Measurements from ENCODE around the gene HABP4.

Gene HABP4

DNA sequence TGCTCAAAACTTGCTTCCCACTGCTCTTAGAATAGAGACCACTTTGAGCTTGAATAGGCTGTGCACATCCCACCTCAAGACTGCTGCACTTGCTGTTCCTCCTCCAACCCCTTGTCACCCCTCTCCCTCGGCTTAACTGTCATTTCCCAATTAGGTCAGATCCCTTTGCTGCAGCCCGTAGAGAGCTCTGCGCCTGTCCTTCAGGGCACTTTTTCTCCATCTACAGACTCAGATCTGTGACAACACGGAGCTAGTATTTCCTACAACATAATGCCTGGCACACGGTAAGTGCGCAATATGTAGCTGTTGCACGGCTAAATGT is 485 bp upstream of the HABP4 start:
- CTCF ChIA-PET = interaction anchor here (0.8 to 1.2 kb wide), 3 partner anchors 30 to 122 kb away, joined by 3 to 4 read pairs (median 3); no protein-coding TSS in a partner anchor
- POLR2A ChIA-PET = interaction anchor here (0.6 to 1.9 kb wide), 8 partner anchors 9 to 206 kb away, joined by 3 to 11 read pairs (median 4); partner anchors contain the start of gene ZNF367
- DNase-seq (ENCODE audit: extremely low spot score) = no peak
- no peak for TF ChIP-seq ELF4 (IDR thresholded peaks at IDR 0.05)
- TF ChIP-seq HDGF (IDR thresholded peaks at IDR 0.05; ENCODE audit: borderline replicate concordance) = no peak
- no peak for TF ChIP-seq ZNF384 (IDR thresholded peaks at IDR 0.05)
- no peak for TF ChIP-seq FOXA1 (IDR thresholded peaks at IDR 0.05)
- no peak for TF ChIP-seq L3MBTL2 (conservative IDR thresholded peaks at IDR 0.05)
- TF ChIP-seq LEF1 (IDR thresholded peaks at IDR 0.05; ENCODE audit: borderline replicate concordance) = no peak
- no peak for TF ChIP-seq CTBP1 (IDR thresholded peaks at IDR 0.05; ENCODE audit: borderline replicate concordance)
- no peak for TF ChIP-seq FOXM1 (IDR thresholded peaks at IDR 0.05; ENCODE audit: borderline replicate concordance)
- TF ChIP-seq NFRKB (IDR thresholded peaks at IDR 0.05) = no peak
- no peak for TF ChIP-seq TARDBP (IDR thresholded peaks at IDR 0.05)
- TF ChIP-seq ARNT (IDR thresholded peaks at IDR 0.05) = no peak

DNA sequence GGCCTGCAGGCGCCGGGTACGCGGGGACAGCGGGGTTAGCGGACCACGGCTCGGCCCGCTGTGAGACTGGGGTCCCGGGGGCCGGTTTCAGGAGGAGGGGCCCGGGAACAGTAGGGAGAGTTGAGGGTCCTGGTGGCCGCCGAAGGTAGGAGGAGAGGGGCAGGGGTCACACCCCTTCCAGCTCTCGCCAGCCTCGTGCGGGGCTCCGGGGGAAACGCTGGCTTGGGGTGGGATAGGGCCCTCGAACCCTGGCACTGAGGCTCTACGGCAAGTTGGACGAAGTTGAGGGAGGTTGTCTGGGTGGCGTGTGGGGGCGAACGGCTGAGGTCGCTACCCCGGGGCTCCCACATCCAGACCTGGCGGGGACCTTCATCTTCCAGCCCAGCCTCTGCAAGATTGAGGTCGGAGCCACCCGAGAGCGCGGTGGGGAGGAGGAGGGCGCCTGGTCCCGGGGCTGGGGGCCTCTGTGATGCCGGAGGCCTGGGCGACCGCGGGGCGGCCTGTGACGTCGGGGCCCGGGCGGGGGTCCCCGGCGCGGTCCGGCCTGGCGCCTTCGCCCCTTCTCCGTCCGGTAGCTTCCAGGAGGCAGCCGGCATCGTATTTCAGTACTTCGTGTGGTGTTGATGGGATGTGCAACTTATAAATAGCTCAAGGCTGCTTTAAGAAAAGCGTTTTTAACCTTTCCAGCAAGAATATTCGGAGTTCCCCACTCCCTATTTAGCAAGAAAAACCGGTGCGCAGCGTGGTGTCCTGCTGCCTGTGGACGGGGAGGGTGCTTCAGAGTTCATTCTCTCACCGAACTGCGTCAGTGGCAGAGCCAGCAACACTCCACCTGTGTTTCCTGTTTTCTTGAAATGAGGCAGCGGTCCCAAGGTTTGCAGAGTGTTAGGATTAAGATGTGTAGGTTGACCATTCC is 902 bp downstream of the HABP4 start:
- POLR2A ChIA-PET = interaction anchor here (1.1 to 1.9 kb wide), 4 partner anchors 28 to 168 kb away, joined by 3 to 11 read pairs (median 4); partner anchors contain the start of gene ZNF367
- DNase-seq (ENCODE audit: extremely low spot score) = peak; percentile 32
- CTCF ChIA-PET = interaction anchor here (0.8 kb wide), 1 partner anchor 115 kb away, joined by 4 read pairs; no protein-coding TSS in a partner anchor
- TF ChIP-seq SP1 (IDR thresholded peaks at IDR 0.05) = no peak
- peak; percentile 62 for TF ChIP-seq L3MBTL2 (conservative IDR thresholded peaks at IDR 0.05)

DNA sequence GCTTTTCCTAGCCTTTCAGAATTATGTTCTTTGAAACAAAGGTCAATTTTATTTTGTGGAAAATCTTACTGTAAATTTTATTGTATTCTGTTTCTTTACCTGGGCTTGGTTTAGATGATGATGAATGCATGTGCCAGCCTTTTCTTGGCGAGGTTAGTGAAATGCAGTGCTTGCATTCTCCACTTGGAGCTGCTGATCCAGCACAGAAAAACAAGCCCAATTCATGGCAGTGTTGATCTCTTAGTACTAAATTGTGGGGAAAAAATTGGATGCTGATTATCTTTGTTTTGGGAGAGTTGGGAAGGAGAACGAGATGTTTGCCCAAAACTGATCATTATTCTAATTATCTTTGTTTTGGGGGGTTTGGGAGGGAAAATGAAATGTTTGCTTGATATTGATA is 3.7 kb downstream of the HABP4 start:
- ChIA-PET CTCF (interaction anchor here (0.6 to 0.7 kb wide), 2 partner anchors 25 to 182 kb away, joined by 3 to 10 read pairs; no protein-coding TSS in a partner anchor), POLR2A (no interaction called here)
- DNase-seq (ENCODE audit: extremely low spot score) = peak; percentile 25
- TF ChIP-seq FOXM1 (IDR thresholded peaks at IDR 0.05; ENCODE audit: borderline replicate concordance) (no peak), NFRKB (IDR thresholded peaks at IDR 0.05) (no peak), LEF1 (IDR thresholded peaks at IDR 0.05; ENCODE audit: borderline replicate concordance) (no peak), SP1 (IDR thresholded peaks at IDR 0.05) (no peak), ARNT (IDR thresholded peaks at IDR 0.05) (no peak), ZNF384 (IDR thresholded peaks at IDR 0.05) (no peak), SUZ12 (IDR thresholded peaks at IDR 0.05) (no peak), PKNOX1 (IDR thresholded peaks at IDR 0.05) (no peak), FOXA1 (IDR thresholded peaks at IDR 0.05) (no peak), BHLHE40 (IDR thresholded peaks at IDR 0.05; ENCODE audit: borderline replicate concordance) (no peak), ELF4 (IDR thresholded peaks at IDR 0.05) (no peak), HDGF (IDR thresholded peaks at IDR 0.05; ENCODE audit: borderline replicate concordance) (no peak), L3MBTL2 (conservative IDR thresholded peaks at IDR 0.05) (no peak), TARDBP (IDR thresholded peaks at IDR 0.05) (no peak)

DNA sequence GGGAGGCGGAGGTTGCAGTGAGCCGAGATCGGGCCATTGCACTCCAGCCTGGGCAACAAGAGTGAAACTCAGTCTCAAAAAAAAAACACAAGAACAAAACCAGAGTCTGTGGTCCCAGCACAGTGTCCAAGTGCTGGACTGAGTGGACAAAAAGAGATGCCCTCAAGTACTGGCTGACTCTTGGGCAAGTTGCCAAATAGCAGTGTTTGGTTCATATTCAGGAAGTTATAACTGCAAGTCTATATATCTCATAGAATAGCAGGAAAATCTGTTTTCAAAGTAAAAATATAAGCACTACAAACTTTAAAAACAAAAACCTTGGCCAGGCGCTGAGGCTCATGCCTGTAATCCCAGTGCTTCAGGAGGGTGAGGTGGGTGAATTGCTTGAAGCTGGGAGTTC is 7.3 kb downstream of the HABP4 start:
- no peak for TF ChIP-seq L3MBTL2 (conservative IDR thresholded peaks at IDR 0.05)
- TF ChIP-seq FOXM1 (IDR thresholded peaks at IDR 0.05; ENCODE audit: borderline replicate concordance) = no peak
- no peak for TF ChIP-seq LEF1 (IDR thresholded peaks at IDR 0.05; ENCODE audit: borderline replicate concordance)
- no peak for TF ChIP-seq TARDBP (IDR thresholded peaks at IDR 0.05)
- no peak for TF ChIP-seq SUZ12 (IDR thresholded peaks at IDR 0.05)
- no peak for TF ChIP-seq SP1 (IDR thresholded peaks at IDR 0.05)
- ChIA-PET POLR2A (interaction anchor here (1.3 kb wide), 1 partner anchor 8 kb away, joined by 4 read pairs; the partner anchor contains the start of gene HABP4), CTCF (no interaction called here)
- DNase-seq (ENCODE audit: extremely low spot score) = no peak

- CTCF ChIA-PET = no interaction called here
- DNase-seq (ENCODE audit: extremely low spot score) = no peak
- no peak for TF ChIP-seq ARNT (IDR thresholded peaks at IDR 0.05)
- no peak for TF ChIP-seq FOXM1 (IDR thresholded peaks at IDR 0.05; ENCODE audit: borderline replicate concordance)
- TF ChIP-seq SUZ12 (IDR thresholded peaks at IDR 0.05) = no peak
- TF ChIP-seq CTBP1 (IDR thresholded peaks at IDR 0.05; ENCODE audit: borderline replicate concordance) = no peak
- no peak for TF ChIP-seq ZNF384 (IDR thresholded peaks at IDR 0.05)
- TF ChIP-seq FOXA1 (IDR thresholded peaks at IDR 0.05) = no peak
- TF ChIP-seq FOXK2 (IDR thresholded peaks at IDR 0.05) = no peak
- no peak for TF ChIP-seq PKNOX1 (IDR thresholded peaks at IDR 0.05)
- no peak for TF ChIP-seq BHLHE40 (IDR thresholded peaks at IDR 0.05; ENCODE audit: borderline replicate concordance)
- no peak for TF ChIP-seq TARDBP (IDR thresholded peaks at IDR 0.05)
- TF ChIP-seq LEF1 (IDR thresholded peaks at IDR 0.05; ENCODE audit: borderline replicate concordance) = no peak
- no peak for TF ChIP-seq SP1 (IDR thresholded peaks at IDR 0.05)
- POLR2A ChIA-PET = interaction anchor here (1.3 kb wide), 1 partner anchor 9 kb away, joined by 4 read pairs; the partner anchor contains the start of gene HABP4
Measured at GRCh38 chr9:96458226-96458625, 8.3 kb downstream of the HABP4 start.

GRCh38 chr9:96459268-96460007 is 9.5 kb downstream of the HABP4 start:
- POLR2A ChIA-PET = no interaction called here
- CTCF ChIA-PET = interaction anchor here (0.6 to 0.7 kb wide), 2 partner anchors 24 to 34 kb away, joined by 3 read pairs; no protein-coding TSS in a partner anchor
- DNase-seq (ENCODE audit: extremely low spot score) = no peak
- TF ChIP-seq FOXM1 (IDR thresholded peaks at IDR 0.05; ENCODE audit: borderline replicate concordance) (no peak), SUZ12 (IDR thresholded peaks at IDR 0.05) (no peak), TARDBP (IDR thresholded peaks at IDR 0.05) (no peak), CTBP1 (IDR thresholded peaks at IDR 0.05; ENCODE audit: borderline replicate concordance) (no peak), HDGF (IDR thresholded peaks at IDR 0.05; ENCODE audit: borderline replicate concordance) (no peak), FOXK2 (IDR thresholded peaks at IDR 0.05) (no peak), L3MBTL2 (conservative IDR thresholded peaks at IDR 0.05) (no peak), ELF4 (IDR thresholded peaks at IDR 0.05) (no peak), FOXA1 (IDR thresholded peaks at IDR 0.05) (no peak), BHLHE40 (IDR thresholded peaks at IDR 0.05; ENCODE audit: borderline replicate concordance) (no peak), SP1 (IDR thresholded peaks at IDR 0.05) (no peak), NFRKB (IDR thresholded peaks at IDR 0.05) (no peak)

Data from HEK293T (cell line).